Brain pericyte (primary cell): ENCODE data around the gene SRGAP3.

Source experiments
- DNase-seq: peaks from one replicate; pipeline ENCODE4 v3.0.0-alpha.2; 2012; ENCODE audit warnings: low read depth, low spot score

SRGAP3 gene

DNA sequence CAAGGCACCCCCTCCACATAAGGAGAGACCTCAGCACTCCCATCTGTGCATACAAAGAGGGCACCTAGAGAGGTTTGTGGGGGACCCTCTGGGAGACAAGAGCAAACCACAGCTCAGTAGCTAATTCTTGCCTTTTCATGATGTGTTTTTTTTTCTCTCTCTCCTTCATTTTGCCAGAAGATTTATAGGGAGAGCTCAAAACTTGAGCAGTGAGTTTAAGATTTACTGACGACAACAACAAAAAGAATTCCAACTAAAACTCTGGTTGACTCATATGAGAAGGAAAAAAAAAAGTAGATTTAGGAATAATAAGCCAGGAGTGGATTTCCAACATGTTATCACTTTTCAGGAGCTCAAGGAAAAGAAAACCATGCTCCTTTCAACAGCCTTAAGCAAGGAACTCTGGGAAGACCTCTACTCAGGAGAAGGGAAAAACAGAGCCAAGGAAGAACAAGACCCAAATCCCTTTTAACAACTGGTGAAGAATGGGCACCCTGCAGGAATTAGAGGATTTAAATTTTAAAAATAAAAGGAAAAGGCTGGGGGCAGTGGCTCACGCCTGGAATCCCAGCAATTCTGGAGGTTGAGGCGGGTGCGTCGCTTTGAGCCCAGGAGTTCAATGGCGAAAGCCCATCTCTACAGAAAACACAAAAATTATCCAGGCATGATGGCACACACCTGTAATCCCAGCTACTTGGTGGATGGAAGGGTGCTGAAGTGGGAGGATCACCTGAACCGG, 228.0 kb downstream of the SRGAP3 start:
- no peak for DNase-seq

DNA sequence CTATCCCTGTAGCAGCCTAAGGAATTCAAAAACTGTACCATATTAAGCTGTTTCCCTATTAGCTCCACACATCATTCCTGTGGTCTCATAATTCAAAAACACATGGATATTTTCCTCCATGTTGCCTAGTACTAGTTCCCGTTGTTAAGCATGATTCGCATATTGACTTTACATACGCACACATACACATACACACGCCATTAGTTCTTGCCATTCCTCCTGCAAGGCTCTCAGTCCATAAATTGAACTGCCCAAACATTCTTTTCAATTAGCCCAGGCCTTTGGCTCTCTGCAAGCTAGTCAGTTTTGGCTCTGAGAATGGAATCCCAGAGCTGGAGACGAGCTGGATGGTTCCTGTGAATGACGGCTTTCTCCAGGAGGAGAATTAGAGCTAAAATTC, 229.0 kb downstream of the SRGAP3 start:
- no peak for DNase-seq

DNA sequence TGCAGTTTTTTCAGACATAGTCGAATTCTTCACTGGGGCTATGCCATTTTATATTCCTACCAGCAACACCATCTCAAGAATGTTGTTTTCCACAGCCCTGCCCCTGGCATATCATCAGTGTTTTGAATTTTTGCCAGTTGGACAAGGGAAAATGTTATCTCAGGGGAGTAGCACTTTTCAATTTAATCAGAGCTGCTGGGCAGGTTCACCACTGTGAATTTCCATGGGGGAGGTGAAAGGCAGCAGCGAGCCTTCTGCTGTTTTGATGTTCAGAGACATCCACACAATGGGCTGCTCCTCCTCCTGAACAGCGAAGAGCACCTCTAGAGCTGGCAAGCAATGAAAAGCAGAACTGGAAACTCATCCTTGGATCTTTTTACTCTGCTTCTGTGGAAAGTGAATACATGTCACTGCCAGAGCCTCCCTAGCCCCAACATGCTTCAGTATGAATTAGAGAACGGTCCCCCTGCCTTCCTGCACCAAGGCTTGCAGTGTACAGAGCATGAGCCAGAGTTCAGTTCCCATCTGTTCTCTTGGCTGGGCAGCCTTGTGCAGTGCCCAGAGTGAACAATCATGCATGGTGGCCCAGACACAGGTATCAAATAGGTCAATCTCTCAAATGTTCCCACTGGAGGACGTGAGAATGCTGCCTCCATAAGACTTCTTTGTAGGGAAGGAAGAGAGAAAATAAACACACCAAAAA, 230.0 kb downstream of the SRGAP3 start:
- no peak for DNase-seq

DNA sequence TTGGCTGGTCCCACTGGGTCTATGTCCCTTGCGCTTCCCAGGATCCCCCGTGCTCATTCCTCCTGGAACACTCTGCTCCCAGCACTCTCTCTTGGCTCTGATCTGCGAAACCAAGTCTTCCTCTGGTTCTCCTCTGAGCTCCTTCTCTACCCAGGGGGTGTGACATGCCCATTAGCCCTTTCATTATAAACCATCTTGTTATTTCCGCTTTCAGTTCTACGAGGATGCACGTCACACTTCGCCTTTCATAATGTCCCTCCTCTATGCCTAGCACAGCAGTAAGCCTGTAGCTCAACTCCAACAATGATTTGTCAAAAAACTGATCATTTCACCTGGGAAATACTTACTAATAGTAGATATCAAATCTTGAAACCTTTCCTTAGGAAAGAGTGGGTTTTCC, 234.2 kb downstream of the SRGAP3 start:
- no peak for DNase-seq

DNA sequence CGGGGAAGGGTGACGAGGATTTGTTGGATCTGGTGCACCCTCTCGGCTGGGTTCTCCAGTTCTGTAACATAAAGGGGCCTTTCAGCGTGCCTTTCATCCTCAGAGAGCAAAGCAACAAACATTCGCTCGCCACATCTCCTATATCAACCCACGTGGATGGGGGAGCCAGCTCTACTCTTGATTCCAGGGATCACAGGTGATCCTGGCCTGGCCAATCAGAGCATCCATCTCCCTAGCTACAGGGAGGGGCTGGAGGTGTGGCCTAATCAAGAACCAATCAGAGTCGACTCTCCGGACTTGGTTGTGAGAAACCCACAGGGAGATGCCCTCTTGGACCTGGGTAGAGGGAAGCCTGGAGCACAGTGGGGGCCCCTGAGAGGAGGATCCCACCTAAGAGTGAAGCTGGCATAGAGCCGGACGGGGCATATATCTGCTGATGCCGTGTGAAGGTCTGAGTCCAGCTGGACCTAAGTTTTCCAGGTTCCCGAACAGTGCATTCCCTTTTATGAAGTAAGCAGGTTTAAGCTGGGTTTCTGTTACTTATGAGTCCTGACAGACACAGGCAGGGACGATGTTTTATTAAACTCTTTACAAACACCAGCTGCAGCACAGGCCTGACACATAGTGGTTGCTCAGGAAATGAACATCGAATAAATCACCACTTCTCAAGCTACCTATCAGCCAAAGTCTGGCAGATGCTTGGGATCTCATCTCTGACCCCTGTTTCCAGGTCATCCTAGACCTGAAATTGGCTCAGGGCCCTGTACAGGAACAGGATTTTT, 235.5 kb downstream of the SRGAP3 start:
- DNase-seq, result no peak

DNA sequence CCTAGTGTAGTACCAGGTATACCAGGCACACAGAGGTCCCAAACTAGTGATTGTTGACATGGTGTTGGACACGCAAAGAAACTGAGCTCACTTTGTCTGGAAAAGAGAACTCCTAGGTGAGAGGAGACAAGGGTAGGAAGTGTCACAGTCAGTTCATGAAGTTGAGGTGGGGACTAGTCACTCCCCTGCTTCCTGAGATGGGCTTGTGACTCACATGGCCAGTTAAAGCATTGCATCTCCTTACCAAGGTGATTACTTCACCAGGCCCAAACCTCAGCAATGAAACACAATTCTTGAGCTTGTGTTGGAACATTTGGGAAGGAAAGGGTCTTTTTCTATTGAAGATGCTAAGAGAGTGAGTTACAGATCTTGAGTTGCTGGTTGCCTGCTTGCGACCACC, 236.9 kb downstream of the SRGAP3 start:
- no peak for DNase-seq

DNA sequence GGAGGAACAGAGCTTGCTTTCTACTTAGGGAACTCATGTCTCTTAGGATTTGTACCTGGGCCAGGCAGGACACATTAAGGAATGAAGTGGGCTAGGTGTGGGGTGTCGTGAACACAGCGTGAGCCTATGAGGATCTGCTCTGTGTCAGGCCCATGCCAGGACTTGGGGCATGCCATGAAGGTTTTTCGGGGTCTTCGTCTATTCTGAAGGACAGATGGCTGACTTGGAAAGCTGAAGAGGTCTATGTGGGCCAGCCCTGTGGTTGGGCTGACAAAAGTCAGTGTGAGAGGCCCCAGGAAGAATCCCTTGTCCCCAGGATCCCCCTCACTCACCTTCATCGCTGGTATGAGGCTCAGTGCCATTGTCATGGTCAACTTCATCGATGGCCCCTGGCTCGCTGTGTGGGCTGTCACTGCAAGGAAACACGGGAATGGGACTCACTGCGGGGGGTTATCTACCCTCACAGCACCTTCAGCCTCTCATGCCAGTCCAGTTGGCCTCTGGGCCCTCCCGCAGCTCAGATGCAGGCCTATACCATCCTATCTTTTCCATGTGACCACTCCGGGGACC, 239.4 kb downstream of the SRGAP3 start:
- DNase-seq, result no peak

DNA sequence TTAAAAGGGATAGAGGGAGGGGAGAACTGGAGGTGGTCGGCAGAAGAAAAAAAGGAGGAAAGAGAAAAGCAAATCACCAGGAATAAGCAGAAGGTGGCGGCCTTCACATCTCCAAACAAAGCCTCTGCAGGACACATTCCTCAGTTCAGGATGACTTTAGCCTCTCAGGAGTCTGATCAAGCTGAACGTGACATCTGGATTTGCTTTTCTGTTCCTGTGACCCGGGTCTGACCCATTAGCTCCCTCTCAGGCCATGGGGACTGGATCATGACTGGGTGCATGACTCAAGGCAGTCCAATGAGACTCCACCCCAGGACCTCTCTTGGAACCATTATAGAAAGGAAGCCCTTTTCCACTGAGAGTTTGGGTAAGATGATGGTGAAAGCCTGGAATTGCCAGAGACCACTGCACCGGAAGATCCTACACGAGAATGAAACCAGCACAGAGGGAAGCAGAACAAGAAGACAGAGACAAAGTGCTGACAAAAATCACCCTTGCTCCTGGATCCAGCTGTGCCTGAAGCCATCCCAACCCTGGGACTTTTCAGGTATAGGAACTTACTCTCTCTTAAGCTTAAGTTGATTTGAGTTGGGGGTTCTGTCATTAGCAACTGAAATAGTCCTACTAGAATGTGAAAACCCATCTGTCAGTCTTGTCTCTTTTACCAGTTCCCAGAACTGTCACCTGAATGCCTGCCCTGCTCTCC, 240.7 kb downstream of the SRGAP3 start:
- no peak for DNase-seq

DNA sequence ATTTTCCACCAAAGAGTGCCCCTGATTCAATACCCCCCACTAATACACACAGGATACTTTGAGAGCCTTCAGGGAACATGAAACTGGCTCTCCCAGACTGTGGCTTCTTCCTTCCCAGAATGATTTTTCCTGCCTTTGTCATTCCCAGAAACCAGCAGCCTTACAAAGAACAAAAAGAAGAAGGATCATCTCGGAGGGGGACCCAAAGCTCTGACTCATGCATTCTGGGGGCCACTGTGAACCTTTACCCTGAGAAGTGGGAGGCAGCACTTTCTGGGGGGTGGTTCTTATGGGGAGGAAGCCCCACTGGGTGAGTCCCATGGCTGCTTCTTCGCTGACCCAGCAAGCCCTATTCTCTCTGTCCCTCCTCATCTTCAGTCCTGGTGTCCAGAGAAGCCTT, 241.5 kb downstream of the SRGAP3 start:
- no peak for DNase-seq

DNA sequence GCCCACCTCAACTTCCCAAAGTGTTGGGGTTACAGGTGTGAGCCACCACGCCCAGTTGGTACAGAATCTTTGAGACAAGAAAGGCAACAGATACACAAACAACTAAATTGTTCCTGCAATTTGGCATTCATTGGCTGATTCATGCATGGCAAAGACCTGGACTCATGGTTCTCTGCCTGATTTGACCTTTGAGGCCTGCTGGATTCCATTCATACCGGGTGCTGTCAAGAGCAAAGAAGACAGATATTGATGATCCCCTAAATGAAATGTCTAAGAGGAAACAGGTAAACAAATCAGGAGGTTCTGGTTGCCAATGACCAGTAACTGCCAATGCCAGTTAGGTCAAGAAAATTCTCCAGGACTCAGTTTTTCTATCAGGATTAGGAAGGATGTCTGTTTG, 242.2 kb downstream of the SRGAP3 start:
- no peak for DNase-seq

DNA sequence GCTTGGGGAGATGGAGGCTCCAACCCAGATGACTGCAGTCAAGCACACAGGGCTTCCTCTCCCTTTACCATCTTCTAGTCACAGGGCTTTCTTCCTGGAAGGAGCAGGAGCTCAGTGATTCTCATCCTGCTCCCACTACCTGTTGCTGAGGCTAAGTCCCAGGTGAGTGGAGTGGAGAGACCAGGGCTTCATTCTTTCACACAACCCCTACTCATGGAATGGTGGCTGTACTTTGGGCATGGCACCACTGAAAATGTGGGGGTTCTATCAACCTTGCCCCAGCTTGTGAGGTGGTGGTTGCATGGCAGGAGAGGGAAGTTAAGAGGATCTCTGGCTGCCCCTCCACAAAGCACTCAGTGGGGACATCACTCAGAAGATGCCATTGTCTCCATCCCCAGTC, 249.4 kb downstream of the SRGAP3 start:
- no peak for DNase-seq

DNA sequence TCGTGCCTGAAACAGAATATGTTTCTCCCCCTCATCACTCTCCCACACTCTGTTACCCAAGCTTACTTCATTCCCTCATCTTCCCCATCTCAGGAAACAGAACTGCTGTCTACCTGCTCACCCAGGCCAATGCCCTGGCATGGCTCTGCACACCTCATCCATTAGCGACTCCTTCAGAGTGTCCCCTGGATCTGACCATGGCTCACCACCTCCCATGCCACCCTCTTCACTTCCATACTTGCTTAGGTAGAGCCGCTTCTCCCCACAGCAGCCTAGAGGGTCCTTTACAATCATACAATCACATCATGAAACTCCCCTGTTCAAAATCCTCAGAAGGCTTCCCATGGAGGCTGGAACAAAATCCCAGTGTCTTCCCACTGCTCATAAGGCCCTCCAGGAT, 252.3 kb downstream of the SRGAP3 start:
- no peak for DNase-seq

DNA sequence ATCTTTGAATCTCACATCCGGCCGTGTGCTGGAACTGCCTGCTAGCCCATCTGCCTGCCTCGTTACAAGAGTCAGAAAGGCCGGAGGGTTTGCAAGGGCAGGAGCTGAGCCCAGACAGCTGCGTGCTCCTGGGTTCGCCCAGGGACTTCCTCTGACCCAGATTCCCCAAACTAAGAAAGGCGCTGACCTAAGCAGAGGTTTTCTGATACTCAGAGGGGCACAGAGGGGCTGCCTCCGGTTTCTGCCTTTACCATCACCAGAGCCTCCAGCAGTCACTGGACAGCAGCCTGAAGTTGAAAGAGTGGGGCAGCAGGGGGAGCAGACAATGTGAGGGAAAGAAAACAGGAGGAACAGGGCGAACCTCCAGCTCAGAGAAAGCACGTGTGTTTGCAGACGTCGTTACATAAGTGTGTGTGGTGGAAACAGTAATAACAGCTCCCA, 252.7 kb downstream of the SRGAP3 start:
- DNase-seq, result no peak

DNA sequence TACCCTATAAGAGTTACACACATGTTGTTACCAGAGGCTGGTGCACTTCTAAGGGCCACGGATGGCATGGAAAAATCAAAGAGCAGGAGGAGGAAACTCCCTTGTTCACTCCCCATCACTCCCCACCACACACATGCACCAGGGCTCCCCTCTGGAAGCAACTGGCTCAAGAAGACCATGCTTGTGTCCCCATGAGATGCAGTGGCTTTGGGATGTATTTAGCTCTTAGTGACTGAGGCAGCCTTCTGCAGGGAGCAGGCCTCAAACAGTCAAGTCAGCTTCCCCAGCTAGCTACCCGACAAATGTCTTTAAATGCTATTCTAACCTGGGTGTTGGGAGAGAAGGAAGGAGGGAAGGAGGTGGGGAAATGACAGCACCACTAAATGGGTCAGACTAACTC, 253.2 kb downstream of the SRGAP3 start:
- DNase-seq, result no peak

DNA sequence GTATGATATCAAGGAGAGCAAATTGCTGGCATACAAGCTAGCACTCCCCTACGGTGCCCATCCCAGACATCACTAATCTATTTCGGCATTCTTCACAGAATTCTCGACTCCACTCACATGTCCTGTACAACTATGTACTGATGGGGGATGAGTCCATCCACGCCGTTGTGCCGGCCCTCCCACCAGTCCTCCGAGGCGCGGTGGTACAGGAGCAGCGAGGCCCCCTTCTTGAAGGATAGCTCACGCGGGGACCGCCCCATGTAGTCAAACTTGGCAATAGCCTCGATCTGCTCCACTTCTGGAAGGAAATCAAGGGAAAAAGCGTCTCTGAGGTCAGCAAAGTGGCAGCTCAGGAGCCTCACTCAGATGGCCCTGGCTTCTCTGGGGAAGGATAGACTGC, 255.2 kb downstream of the SRGAP3 start:
- no peak for DNase-seq

DNA sequence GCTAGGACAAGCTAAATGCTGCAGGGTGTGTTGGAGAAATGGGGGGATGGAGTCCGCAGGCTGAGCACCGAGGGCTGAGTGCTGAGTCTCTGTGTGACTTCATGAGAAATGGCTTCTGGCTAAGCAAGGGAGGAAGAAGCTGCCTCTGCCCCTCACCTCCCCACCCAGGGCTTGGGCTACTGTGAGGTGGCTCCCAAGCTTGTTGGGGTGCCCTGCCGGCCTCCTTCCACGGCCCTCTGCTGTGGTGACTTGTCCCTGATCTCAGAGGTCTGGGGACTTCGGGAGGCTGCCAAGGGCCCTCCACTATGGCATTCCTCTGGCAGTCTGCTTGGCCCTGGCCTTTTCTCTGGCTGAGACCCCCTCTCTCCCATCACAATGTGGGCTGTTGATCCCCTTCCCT, 256.1 kb downstream of the SRGAP3 start:
- no peak for DNase-seq

DNA sequence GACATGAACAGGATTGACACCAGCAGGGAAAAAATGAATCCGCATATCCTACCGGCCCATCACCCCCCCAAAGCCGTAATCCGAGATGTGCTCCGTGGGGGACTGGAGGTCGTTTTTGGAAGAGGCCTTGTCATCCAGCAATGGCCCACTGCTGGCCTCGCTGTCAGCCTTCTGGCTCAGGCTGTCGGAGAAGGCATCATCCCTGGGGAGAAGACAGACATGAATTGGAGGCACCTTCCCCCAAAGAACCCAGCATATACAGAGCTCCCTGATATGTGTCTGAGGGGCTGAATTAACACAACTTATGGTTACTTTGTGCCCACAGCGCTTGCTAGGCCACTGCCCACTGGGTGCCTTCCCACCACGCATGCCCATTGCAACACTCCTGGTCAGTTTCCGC, 256.6 kb downstream of the SRGAP3 start:
- DNase-seq, result no peak

DNA sequence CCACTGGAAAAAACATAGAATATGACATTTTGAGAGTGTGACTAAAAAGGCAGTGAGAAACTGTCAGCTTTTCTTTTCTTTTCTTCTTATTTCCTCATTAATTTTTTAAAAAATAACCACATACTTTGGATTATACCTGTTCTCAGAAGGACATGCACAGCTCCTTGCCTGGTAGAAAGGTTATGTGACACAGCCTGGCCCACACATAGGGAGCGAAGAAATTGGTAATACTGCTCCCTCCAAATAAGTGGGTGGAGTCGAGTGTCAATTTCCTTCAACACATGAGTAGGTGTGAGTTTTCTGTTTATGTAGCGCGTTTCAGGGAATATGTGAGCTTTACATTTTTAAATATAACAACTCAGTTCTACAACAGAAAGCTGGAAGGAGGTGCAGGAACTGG, 257.2 kb downstream of the SRGAP3 start:
- DNase-seq, result no peak

DNA sequence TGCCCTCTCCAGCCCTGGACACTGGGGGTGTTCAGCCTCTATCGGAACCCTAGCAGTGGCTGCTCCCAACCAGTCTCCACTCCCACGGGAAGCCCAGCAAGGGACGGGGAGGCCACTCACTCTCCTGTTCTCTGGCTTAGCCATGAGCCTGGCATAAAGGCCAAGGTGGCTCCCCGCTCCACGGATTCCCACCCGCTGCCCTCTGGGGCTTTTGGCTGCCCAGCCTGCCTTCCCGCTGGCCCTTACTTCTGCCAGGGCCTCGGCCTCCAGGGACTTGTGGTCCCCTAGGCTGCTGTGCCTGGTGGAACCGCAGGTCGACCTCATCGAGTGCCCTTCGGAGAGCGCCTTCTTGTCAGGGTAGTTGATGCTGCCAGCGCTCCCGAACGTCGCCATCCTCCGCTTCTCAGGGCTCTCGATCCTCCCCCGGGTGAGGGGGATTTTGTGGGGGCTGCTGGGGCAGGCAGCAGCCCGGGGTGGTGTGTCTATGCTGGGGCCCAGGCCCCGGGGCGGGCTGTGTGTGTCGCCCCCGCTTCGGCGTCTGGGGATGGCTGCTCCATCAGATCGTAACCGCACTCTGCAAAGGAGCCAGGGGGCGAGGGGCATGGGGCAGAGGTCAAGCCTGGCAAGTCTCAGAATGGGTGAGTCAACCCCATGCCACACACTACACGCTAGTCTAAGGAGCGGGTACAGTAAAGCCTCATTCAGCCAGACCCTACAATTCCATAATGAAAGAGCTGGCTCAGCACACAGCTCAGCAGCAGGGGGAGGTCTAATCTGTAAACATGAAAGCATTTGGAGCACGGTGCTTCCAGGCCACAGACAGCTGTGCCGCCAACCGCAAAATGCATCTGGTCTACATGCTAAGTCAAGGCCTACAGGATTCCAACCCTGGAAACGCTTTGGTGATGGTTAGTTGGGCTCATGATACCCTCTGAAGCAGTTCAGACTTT, 258.9 kb downstream of the SRGAP3 start:
- peak; percentile 69 for DNase-seq

DNA sequence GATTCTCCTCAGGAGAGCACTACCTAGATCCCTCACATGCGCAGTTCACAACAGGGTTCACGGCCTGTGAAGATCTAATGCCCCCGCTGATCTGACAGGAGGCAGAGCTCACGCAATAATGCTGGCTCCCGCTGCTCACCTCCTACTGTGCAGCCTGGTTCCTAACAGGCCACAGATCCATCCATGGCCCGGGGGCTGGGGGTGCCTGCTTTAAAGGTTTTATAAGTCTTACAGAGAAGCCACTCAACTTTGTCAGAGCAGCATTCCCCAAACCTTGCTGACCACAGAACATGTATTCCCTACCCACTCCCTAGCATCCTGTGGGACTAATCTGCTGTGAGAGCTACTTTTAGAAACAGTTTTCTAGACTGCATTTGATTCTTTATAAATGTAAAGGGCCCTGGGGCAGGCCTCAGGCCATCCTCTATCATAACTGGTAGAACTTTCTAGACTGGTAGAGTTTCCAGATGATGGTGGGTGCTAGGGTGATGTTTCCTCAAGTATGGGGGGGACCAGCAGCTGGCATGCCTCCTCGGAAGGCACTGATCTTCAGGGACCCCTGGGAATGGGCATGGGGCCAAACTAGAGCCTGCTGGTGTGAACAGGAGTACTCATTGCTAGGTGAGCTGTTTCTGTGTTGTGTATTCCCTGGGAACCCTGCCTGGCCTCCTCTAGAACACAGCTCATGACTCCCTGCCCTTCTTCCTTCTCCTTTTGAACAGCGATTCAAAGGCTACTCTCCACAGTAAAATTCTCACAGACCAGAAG, 260.5 kb downstream of the SRGAP3 start:
- no peak for DNase-seq
